NOMO-1 treated with DMSO at 0.1 percent for 48 hours (cell line): ENCODE results near the gene DLX4.

Experiments used
- DNase-seq: peaks from one replicate; lab custom pipeline; 2025; ENCODE audit not compliant: unreplicated experiment; lab: John Stamatoyannopoulos, UW

The DLX4 gene

GRCh38 chr17:49986396-49987289 lies 17.7 kb downstream of the DLX4 start:
- no peak for DNase-seq

GRCh38 chr17:49987290-49987585 lies 18.2 kb downstream of the DLX4 start:
- DNase-seq, result no peak

GRCh38 chr17:49987681-49988441 lies 18.9 kb downstream of the DLX4 start:
- no peak for DNase-seq

- DNase-seq, result no peak
Observed at GRCh38 chr17:49989518-49989880, 20.5 kb downstream of the DLX4 start.

GRCh38 chr17:49990331-49990730 lies 21.3 kb downstream of the DLX4 start:
- no peak for DNase-seq

- DNase-seq, result no peak
Observed at GRCh38 chr17:49990921-49991320, 21.9 kb downstream of the DLX4 start.

- no peak for DNase-seq
Observed at GRCh38 chr17:49991409-49991808, 22.4 kb downstream of the DLX4 start.

- DNase-seq, result no peak
Observed at GRCh38 chr17:49992191-49992932, 23.4 kb downstream of the DLX4 start.

GRCh38 chr17:49992933-49993422 lies 24.0 kb downstream of the DLX4 start:
- DNase-seq, result no peak

- DNase-seq, result no peak
Observed at GRCh38 chr17:49993423-49994060, 24.6 kb downstream of the DLX4 start.

GRCh38 chr17:49994085-49995054 lies 25.4 kb downstream of the DLX4 start:
- DNase-seq, result no peak

- peak; percentile 58 for DNase-seq
Observed at GRCh38 chr17:49995055-49995738, 26.2 kb downstream of the DLX4 start, which contains the start of gene DLX3. DLX3 (minus strand) TSS chr17:49995224; CDS start chr17:49994998, 226 bp downstream.

GRCh38 chr17:49996121-49996494 lies 27.1 kb downstream of the DLX4 start:
- no peak for DNase-seq

- DNase-seq, result peak; percentile 38
Observed at GRCh38 chr17:49996495-49997300, 27.7 kb downstream of the DLX4 start.

- no peak for DNase-seq
Observed at GRCh38 chr17:49997301-49997650, 28.3 kb downstream of the DLX4 start.

- DNase-seq, result peak; percentile 88
Observed at GRCh38 chr17:49997773-49998703, 29.0 kb downstream of the DLX4 start.

- DNase-seq, result no peak
Observed at GRCh38 chr17:49998836-49999511, 30.0 kb downstream of the DLX4 start.
